GM21576 (cell line): ENCODE measurements around the gene GATD1.

Experiments used
- ATAC-seq: cut with Tn5 transposase; IDR thresholded peaks from one replicate; pipeline ENCODE4 v1.9.1; 2021; ENCODE audit warnings: mild to moderate bottlenecking, moderate library complexity; ENCODE audit not compliant: unreplicated experiment

The GATD1 gene

GRCh38 chr11:729492-730074, 47.7 kb downstream of the GATD1 start:
- ATAC-seq: no peak

- ATAC-seq: no peak
Measured at GRCh38 chr11:728901-729491, 48.3 kb downstream of the GATD1 start.

DNA sequence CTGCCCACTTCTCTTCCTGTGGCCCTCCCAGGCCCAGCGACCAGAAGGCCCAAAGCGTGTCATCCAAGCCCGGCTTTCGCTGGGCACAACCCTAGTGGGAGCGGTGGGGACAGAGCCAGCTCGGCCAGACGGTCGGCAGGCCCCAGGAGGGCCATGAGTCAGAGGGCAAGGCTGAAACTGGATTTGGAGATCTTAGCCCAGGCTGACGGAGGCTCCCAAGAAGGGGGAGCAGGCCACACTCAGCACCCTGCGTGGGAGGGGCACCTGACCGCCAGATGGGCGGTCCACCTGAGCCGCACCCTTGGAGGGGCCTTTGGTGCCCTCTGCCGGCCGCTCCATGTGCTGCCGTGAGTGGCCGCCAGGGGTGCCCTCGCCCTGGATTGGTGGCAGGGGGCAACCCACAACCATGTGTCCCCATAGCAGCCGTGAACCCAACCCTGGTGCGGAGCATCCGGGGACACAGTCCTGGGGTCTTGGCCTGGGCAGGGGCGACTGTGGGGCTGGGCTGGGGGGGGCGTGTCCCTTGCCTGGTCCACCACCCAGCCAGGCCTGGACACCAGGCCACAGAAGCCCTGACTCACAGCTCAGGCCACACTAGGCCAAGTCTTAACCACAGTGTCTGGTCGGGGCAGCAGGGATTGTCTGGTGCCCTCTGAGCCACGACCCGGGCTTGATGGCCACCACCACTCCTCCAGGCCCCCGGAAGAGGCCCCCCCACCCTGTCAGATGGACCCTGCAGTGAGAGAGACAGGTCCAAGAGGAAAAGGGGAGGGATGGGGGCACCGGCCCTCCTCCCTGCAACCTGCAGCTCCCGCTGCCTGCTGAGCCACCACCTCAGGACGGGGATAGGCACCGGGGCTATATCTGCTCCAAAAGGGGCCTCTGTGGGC, 49.2 kb downstream of the GATD1 start:
- peak; percentile 54 for ATAC-seq

- no peak for ATAC-seq
Measured at GRCh38 chr11:727281-727701, 50.0 kb downstream of the GATD1 start.

- ATAC-seq: no peak
Measured at GRCh38 chr11:726278-727220, 50.7 kb downstream of the GATD1 start.

DNA sequence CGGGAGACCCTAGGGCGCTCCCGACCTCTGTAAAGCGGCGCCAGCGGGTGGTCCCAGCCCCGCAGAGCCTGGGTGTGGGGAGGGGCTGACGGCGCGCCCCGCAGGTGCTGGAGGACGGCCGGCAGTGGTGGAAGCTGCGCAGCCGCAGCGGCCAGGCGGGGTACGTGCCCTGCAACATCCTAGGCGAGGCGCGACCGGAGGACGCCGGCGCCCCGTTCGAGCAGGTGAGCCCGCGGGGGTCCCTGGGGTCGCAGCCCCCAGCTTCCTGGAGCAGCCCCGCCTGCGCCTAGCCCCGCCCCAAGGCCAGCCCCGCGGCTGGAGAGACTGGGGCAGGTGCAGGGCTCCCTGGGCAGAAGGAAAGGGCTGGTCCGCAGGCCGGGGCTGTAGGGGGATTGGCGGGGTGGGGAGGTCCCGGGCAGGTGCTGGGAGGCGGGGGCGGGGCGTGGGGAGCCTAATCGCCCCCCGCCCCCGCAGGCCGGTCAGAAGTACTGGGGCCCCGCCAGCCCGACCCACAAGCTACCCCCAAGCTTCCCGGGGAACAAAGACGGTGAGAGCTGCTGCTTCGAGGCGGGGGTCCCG, 51.6 kb downstream of the GATD1 start:
- no peak for ATAC-seq

GRCh38 chr11:724778-725386, 52.4 kb downstream of the GATD1 start:
- no peak for ATAC-seq

DNA sequence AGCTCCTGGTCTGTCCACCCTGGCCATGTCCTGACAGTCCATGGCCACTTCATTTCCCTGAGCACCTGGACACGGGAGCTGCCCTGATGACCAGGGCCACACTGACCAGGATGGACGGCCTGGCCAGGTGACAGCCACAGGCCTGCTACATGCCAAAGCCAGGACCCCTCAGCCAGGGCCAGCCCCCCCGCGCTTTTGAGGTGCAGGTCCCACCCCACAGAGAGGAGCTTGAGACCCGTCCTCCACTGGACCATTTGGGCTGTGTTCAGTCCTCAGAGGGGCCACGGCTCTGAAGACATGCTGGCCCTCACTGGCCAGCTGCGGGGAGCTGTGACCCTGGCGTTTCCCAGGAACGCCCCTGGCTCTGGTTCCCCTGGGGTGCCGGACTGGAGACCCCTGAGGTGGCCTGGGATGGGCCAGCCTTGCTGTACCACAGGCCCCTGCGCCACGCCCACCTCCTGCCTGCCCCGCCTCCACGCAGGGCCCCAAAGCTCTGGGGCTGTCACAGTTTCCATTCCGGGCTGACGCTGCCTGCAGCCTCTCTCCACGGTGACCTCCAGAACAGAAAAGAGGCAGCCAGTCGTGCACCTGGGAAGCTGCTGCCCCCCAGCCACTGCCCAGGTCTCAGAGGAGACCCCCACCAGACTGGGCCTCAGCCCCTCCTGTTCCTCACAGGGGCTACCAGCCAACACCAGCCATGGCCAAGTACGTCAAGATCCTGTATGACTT, 53.1 kb downstream of the GATD1 start:
- ATAC-seq: no peak

GRCh38 chr11:723120-723883, 54.0 kb downstream of the GATD1 start:
- no peak for ATAC-seq

GRCh38 chr11:722346-722811, 54.9 kb downstream of the GATD1 start:
- ATAC-seq: no peak

- ATAC-seq: no peak
Measured at GRCh38 chr11:721741-722345, 55.4 kb downstream of the GATD1 start.

- ATAC-seq: no peak
Measured at GRCh38 chr11:721247-721740, 56.0 kb downstream of the GATD1 start.

DNA sequence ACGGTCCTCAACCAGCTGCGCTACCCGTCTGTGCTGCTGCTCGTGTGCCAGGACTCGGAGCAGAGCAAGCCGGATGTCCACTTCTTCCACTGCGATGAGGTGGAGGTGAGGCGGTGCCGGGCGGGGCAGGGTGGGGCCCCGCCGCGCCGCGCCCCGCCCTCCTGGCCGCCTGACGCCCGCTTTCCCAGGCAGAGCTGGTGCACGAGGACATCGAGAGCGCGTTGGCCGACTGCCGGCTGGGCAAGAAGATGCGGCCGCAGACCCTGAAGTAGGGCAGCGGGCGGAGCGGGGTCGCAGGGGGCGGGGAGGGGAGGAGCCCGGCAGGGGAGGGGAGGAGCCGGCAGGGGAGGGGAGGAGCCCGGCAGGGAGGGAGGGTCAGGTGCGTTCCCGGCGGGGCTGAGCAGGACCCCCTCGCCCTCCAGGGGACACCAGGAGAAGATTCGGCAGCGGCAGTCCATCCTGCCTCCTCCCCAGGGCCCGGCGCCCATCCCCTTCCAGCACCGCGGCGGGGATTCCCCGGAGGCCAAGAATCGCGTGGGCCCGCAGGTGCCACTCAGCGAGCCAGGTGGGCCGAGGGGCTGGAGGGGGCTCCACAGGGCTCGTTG, 56.5 kb downstream of the GATD1 start:
- ATAC-seq: no peak

GRCh38 chr11:720017-720641, 57.2 kb downstream of the GATD1 start:
- ATAC-seq: no peak

- ATAC-seq: no peak
Measured at GRCh38 chr11:719214-720016, 57.9 kb downstream of the GATD1 start.
